ENCODE measurements around the gene PPP1R36. TPM values are rescaled to one million over a fixed set of nuclear protein-coding genes. Genes with fewer than 3 reads are reported as not detected.

PPP1R36 gene
- total and polyA plus RNA-seq, 2 of the 8 experiments (the other 6 are each of a cell fraction or from before 2014, with no cell fraction given): 0.39 to 0.93 TPM

GRCh38 chr14:64541261-64541971, 8.3 kb upstream of the PPP1R36 start:
- WGBS, 2 experiments (ENCODE audit: extremely low coverage in 1 of 2, insufficient coverage in 1 of 2, insufficient read length in 1 of 2, insufficient replicate concordance in 2 of 2, low coverage in 1 of 2, low lambda C conversion rate in 2 of 2, missing lambda C conversion rate in 1 of 2): 96% methylated on average over 73 of the region's 73 CpGs; no CpG with 5 or more reads in 1 of the 2 experiments
- peaks cover 0 to 35% of the 10 kb centered on the region in 2 experiments; a peak in 2 of 4 replicates for H3K79me2 ChIP-seq (ENCODE audit: control insufficient read depth in 1 of 2, insufficient read depth in 2 of 2, low read length in 2 of 2)
- H2BK120ac ChIP-seq (replicated peaks; ENCODE audit: low read depth, low read length): no peak overlapping the region
- H3K23ac ChIP-seq (ENCODE audit: insufficient read length): no peak overlapping the region
- peaks cover 19 to 21% of the 10 kb centered on the region in 2 experiments for H3K9me3 ChIP-seq (ENCODE audit: insufficient read depth in 2 of 2, low read depth in 1 of 2, low read length in 1 of 2)
- no peak overlapping the region for H3K56ac ChIP-seq (replicated peaks; ENCODE audit: insufficient read length, low read depth, low read length)
- DNase-seq (ENCODE audit: low read depth in 1 of 2, low spot score in 2 of 2) (peak in 1 of 2 experiments; percentile 60), FAIRE-seq (no peak)
- H2AFZ ChIP-seq (ENCODE audit: low read length): no peak overlapping the region
- no peaks in the 10 kb centered on the region; the same call in 1 of the 2 replicates for H3K79me1 ChIP-seq (ENCODE audit: low read depth, low read length)
- H3K14ac ChIP-seq (ENCODE audit: insufficient read length): no peak overlapping the region
- peak overlapping the region; percentile 96; the same call in 1 of the 2 replicates for H2AK5ac ChIP-seq (ENCODE audit: low read depth, low read length)
- H3K36me3 ChIP-seq (ENCODE audit: control insufficient read depth in 2 of 4, insufficient read depth in 4 of 4, low read length in 3 of 4): peaks cover 0 to 8% (median 0%) of the 10 kb centered on the region in 4 experiments; a peak in 1 of 8 replicates
- H4K20me1 ChIP-seq (replicated peaks in 1 of 2; ENCODE audit: control insufficient read depth in 1 of 2, insufficient read depth in 2 of 2, low read length in 2 of 2): peaks cover 0 to 2% of the 10 kb centered on the region in 2 experiments
- H3K4me1 ChIP-seq (replicated peaks in 1 of 4; ENCODE audit: control insufficient read depth in 3 of 4, insufficient read depth in 4 of 4, low read length in 3 of 4): peaks cover 0 to 21% (median 3%) of the 10 kb centered on the region in 4 experiments; a peak in 4 of 7 replicates
- H2BK20ac ChIP-seq (ENCODE audit: low read length): no peak overlapping the region; the same call in 1 of the 2 replicates
- H2BK5ac ChIP-seq (ENCODE audit: low read depth, low read length): peak overlapping the region; percentile 67; the same call in 1 of the 2 replicates
- peak overlapping the region; percentile 75 for H4K91ac ChIP-seq (replicated peaks; ENCODE audit: insufficient read length, low read length)
- TF ChIP-seq KDM1A (IDR thresholded peaks at IDR 0.05; ENCODE audit: borderline replicate concordance, low read length): no peak
- no peak for TF ChIP-seq SIN3A (conservative IDR thresholded peaks at IDR 0.05 in 1 of 2, IDR thresholded peaks at IDR 0.05 in 1 of 2; ENCODE audit: low read depth in 1 of 2, low read length in 2 of 2)
- no peak for TF ChIP-seq CREB1 (IDR thresholded peaks at IDR 0.05)
- H3K18ac ChIP-seq (ENCODE audit: extremely low read depth, low read length): 0 out of 2 replicates have a peak overlapping the region, but pooled peaks have one; percentile 62
- no peak overlapping the region for H3K9ac ChIP-seq (replicated peaks in 1 of 4; ENCODE audit: extremely low read depth in 1 of 4, low read depth in 3 of 4, low read length in 3 of 4)
- peak overlapping the region; percentile 83; the same call in 1 of the 2 replicates for H4K8ac ChIP-seq (ENCODE audit: extremely low read depth, insufficient read depth, low read length)
- H3K4me3 ChIP-seq (ENCODE audit: extremely low read depth in 1 of 4, insufficient read depth in 2 of 4, low read depth in 3 of 4, low read length in 4 of 4): peak overlapping the region in 1 of 4 experiments; percentile 61; a peak in 4 of 8 replicates
- ChIA-PET CTCF (ENCODE audit: partially characterized antibody) (interaction anchor here (0.6 to 0.9 kb wide), 4 partner anchors 12 to 423 kb away, joined by 3 read pairs; no protein-coding TSS in a partner anchor), POLR2A (ENCODE audit: partially characterized antibody) (interaction anchor here (0.8 to 5.4 kb wide), 12 partner anchors 9 to 104 kb away, joined by 3 to 35 read pairs (median 7); partner anchors contain the start of gene ZBTB1)
- H2BK12ac ChIP-seq (ENCODE audit: low read depth, low read length): peak overlapping the region; percentile 98
- H3K23me2 ChIP-seq (ENCODE audit: low read depth, low read length): peaks cover 7% of the 10 kb centered on the region
- no peak overlapping the region for H4K5ac ChIP-seq (ENCODE audit: insufficient read length, low read depth, low read length)
- H3K4ac ChIP-seq (replicated peaks; ENCODE audit: insufficient read length, low read depth, low read length): no peak overlapping the region
- H3K4me2 ChIP-seq (ENCODE audit: insufficient read depth in 1 of 2, low read depth in 2 of 2, low read length in 2 of 2): peak overlapping the region; percentile 49 to 72; a peak in 3 of 4 replicates
- no peak overlapping the region for H3K27ac ChIP-seq (ENCODE audit: low read depth, low read length)
- H3K27me3 ChIP-seq (replicated peaks in 1 of 4; ENCODE audit: control insufficient read depth in 3 of 4, extremely low read depth in 1 of 4, insufficient read depth in 3 of 4, low read length in 3 of 4): peaks cover 0 to 3% (median 0%) of the 10 kb centered on the region in 4 experiments; a peak in 1 of 7 replicates
- peak overlapping the region; percentile 76; the same call in 1 of the 2 replicates for H2BK15ac ChIP-seq (ENCODE audit: low read length)
